ENCODE results near the gene KRTAP5-3.

DNA sequence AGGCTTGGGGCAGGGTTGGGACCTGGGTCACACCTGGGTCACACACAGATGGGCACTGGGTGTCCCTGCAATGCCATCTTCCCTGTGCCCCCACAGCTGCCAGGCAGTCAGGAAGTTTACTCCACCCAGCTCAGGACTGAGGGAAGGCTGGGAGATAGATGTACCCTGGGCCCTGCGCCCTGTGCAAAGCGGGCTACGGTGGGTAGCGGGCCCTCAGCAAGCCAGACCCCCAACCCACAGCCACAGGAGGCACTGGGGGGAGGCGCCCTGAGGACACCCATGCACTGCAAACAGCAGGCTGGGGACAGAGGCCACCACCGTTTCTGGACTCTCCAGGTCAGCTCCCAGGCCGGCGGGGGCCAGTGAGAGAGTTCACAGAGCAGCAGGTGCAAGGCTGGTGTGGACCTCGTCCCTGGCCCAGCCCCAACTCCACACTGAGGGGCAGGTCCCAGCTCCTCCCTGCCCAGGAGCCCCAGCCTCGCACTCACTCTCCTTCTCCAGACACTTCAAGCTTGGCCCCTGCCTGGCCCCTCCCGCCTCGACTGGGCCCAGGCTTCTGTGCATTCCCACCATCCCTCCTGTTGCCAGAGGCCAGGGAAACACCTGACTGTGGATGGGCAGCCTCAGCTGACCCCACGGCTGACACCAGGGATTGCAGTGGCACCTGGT is 41.1 kb downstream of the KRTAP5-3 start:
- TF ChIP-seq, protein P1, sequence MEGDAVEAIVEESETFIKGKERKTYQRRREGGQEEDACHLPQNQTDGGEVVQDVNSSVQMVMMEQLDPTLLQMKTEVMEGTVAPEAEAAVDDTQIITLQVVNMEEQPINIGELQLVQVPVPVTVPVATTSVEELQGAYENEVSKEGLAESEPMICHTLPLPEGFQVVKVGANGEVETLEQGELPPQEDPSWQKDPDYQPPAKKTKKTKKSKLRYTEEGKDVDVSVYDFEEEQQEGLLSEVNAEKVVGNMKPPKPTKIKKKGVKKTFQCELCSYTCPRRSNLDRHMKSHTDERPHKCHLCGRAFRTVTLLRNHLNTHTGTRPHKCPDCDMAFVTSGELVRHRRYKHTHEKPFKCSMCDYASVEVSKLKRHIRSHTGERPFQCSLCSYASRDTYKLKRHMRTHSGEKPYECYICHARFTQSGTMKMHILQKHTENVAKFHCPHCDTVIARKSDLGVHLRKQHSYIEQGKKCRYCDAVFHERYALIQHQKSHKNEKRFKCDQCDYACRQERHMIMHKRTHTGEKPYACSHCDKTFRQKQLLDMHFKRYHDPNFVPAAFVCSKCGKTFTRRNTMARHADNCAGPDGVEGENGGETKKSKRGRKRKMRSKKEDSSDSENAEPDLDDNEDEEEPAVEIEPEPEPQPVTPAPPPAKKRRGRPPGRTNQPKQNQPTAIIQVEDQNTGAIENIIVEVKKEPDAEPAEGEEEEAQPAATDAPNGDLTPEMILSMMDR (conservative IDR thresholded peaks at IDR 0.05; ENCODE audit: low read length), result no peak; the same call in 1 of the 2 replicates
- no peak for TF ChIP-seq EZH2phosphoT487 (IDR thresholded peaks at IDR 0.05; ENCODE audit: borderline replicate concordance)

All from Loucy (cell line).